GM12878 (cell line): ENCODE measurements around the gene ZNF417. TPM values are rescaled to one million over a fixed set of nuclear protein-coding genes. Genes with fewer than 3 reads are reported as not detected.
A peak's percentile ranks its signal among the peaks of the same experiment; 100 is the strongest.

ENCODE experiments used
- EP300 ChIP-seq, 2 experiments: fragments of 150-350 bp in 1 of 2; IDR thresholded peaks; 2 replicates each; pipeline ENCODE4 v1.6.1; 2011 to 2012; ENCODE audit warnings: low read depth in 2 of 2, low read length in 2 of 2, borderline replicate concordance in 1 of 2, improper control_type of control experiment in 1 of 2, inconsistent platforms in 1 of 2; ENCODE audit not compliant: control insufficient read depth in 1 of 2
- HSF1 ChIP-seq: fragments of 150-350 bp; IDR thresholded peaks from 2 replicates; pipeline ENCODE4 v1.6.1; 2014; ENCODE audit warnings: mild to moderate bottlenecking, low read depth, low read length
- IKZF1 ChIP-seq: fragments of 450-650 bp; conservative IDR thresholded peaks from 2 replicates; pipeline ENCODE4 v1.6.1; 2017; ENCODE audit warnings: antibody characterized with exemption, mild to moderate bottlenecking
- KLF5 ChIP-seq: fragments of 450-650 bp; IDR thresholded peaks from 2 replicates; pipeline ENCODE4 v1.6.1; 2014; ENCODE audit warnings: mild to moderate bottlenecking; ENCODE audit not compliant: partially characterized antibody
- LARP7 ChIP-seq: fragments of 450-650 bp; IDR thresholded peaks from 2 replicates; pipeline ENCODE4 v1.6.1; 2017; ENCODE audit warnings: mild to moderate bottlenecking
- MYB ChIP-seq: fragments of 150-350 bp; IDR thresholded peaks from 2 replicates; pipeline ENCODE4 v1.6.1; 2014; ENCODE audit warnings: mild to moderate bottlenecking, low read depth, low read length, borderline replicate concordance
- PML ChIP-seq: IDR thresholded peaks from 2 replicates; pipeline ENCODE4 v1.6.1; 2012; ENCODE audit warnings: low read length, inconsistent platforms
- SIN3A ChIP-seq: IDR thresholded peaks from 2 replicates; pipeline ENCODE4 v1.6.1; 2012; ENCODE audit warnings: low read depth, low read length, improper control_type of control experiment
- SKIL ChIP-seq: fragments of 450-650 bp; IDR thresholded peaks from 2 replicates; pipeline ENCODE4 v1.6.1; 2017; ENCODE audit warnings: mild to moderate bottlenecking, low read depth, inconsistent platforms; ENCODE audit not compliant: poor library complexity, severe bottlenecking
- SMAD5 ChIP-seq: IDR thresholded peaks from 2 replicates; pipeline ENCODE4 v1.6.1; 2016; ENCODE audit warnings: antibody characterized with exemption, low read depth
- polyA plus RNA-seq, 11 experiments: library from polyadenylated mRNA; depleted of rRNA in 4 of 11; unstranded in 6 of 11; stranded (reverse) in 5 of 11; fragments of >200 nt; fragmentation: Nextera tagmentation in 4 of 11; fragmentation: Illumina TruSeq in 1 of 11; extraction: Ambion mirVana in 4 of 11; extraction: Trizol in 1 of 11; gene quantifications; 1 replicate in 1 of 11; 2 replicates in 10 of 11; pipeline versions ENCODE4 v1.2.1 to v1.2.3, GENCODE V29; 2011 to 2016; ENCODE audit warnings: inconsistent platforms in 2 of 11, missing spikeins in 2 of 11, low read depth in 1 of 11
- total RNA-seq, 4 experiments: library from RNA; depleted of rRNA in 3 of 4; stranded (reverse); fragments of >200 nt in 3 of 4; fragmentation: Illumina TruSeq in 1 of 4; extraction: Trizol in 1 of 4; gene quantifications; 2 replicates each; pipeline versions ENCODE4 v1.2.1 to v1.2.3, GENCODE V29; 2013 to 2021
- TF ChIP-seq, protein P1 (sequence below): fragments of 450-650 bp; formaldehyde crosslinking; IDR thresholded peaks from 2 replicates; pipeline ENCODE4 v1.5.0; 2022; ENCODE audit warnings: mild to moderate bottlenecking, missing genetic modification characterization

Gene ZNF417
- total and polyA plus RNA-seq, 10 of the 15 experiments (the other 5 are each of a cell fraction or from before 2014, with no cell fraction given): 1.3 to 13.6 (median 6.5) TPM

- no peak for TF ChIP-seq SKIL
- TF ChIP-seq, protein P1, sequence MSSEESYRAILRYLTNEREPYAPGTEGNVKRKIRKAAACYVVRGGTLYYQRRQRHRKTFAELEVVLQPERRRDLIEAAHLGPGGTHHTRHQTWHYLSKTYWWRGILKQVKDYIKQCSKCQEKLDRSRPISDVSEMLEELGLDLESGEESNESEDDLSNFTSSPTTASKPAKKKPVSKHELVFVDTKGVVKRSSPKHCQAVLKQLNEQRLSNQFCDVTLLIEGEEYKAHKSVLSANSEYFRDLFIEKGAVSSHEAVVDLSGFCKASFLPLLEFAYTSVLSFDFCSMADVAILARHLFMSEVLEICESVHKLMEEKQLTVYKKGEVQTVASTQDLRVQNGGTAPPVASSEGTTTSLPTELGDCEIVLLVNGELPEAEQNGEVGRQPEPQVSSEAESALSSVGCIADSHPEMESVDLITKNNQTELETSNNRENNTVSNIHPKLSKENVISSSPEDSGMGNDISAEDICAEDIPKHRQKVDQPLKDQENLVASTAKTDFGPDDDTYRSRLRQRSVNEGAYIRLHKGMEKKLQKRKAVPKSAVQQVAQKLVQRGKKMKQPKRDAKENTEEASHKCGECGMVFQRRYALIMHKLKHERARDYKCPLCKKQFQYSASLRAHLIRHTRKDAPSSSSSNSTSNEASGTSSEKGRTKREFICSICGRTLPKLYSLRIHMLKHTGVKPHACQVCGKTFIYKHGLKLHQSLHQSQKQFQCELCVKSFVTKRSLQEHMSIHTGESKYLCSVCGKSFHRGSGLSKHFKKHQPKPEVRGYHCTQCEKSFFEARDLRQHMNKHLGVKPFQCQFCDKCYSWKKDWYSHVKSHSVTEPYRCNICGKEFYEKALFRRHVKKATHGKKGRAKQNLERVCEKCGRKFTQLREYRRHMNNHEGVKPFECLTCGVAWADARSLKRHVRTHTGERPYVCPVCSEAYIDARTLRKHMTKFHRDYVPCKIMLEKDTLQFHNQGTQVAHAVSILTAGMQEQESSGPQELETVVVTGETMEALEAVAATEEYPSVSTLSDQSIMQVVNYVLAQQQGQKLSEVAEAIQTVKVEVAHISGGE (CRISPR knock-in tag): peak; percentile 66
- peak; percentile 79 for TF ChIP-seq IKZF1
- TF ChIP-seq MYB: no peak
- TF ChIP-seq KLF5: peak; percentile 32
- no peak; a peak in 1 of 4 replicates for TF ChIP-seq EP300 (IDR thresholded peaks at IDR 0.05; ENCODE audit: borderline replicate concordance in 1 of 2, control insufficient read depth in 1 of 2, low read depth in 2 of 2, low read length in 2 of 2)
- peak; percentile 53; the same call in 1 of the 2 replicates for TF ChIP-seq LARP7
- TF ChIP-seq SIN3A: peak; percentile 68; the same call in 1 of the 2 replicates
- 0 out of 2 replicates have a peak, but pooled peaks have one; percentile 51 for TF ChIP-seq PML
- TF ChIP-seq HSF1: no peak
- no peak for TF ChIP-seq SMAD5
- TF ChIP-seq, all 136 proteins: peak for 47
Measured at GRCh38 chr19:57888560-57889231, 27.7 kb downstream of the ZNF417 start, which contains the start of gene ZNF814 (continued).
